GM12864 (cell line): ENCODE results near the gene SLC43A1.

Experiments used
- DNase-seq: peaks from one replicate; pipeline ENCODE4 v3.0.0-alpha.2; 2011; ENCODE audit warnings: low read depth
- H3K4me3 ChIP-seq: 2 replicates; pipeline ENCODE4 v1.5.1; 2011; ENCODE audit warnings: mild to moderate bottlenecking, low read depth, low read length, control low read depth
- CTCF ChIP-seq: IDR thresholded peaks from 2 replicates; pipeline ENCODE4 v1.5.1; 2011; ENCODE audit warnings: low read depth, mild to moderate bottlenecking, moderate library complexity, low read length, control low read depth, inconsistent platforms; ENCODE audit errors: missing control alignments

SLC43A1 gene

GRCh38 chr11:57506522-57506921 lies 9.0 kb downstream of the SLC43A1 start:
- no peak overlapping the region for H3K4me3 ChIP-seq
- TF ChIP-seq CTCF: no peak
- no peak for DNase-seq

- H3K4me3 ChIP-seq: no peak overlapping the region
- DNase-seq: no peak
- TF ChIP-seq CTCF: no peak
These were observed 11.0 kb downstream of the SLC43A1 start for GRCh38 chr11:57504511-57504910.

- H3K4me3 ChIP-seq: no peak overlapping the region
- TF ChIP-seq CTCF: no peak
- no peak for DNase-seq
These were observed 12.6 kb downstream of the SLC43A1 start for GRCh38 chr11:57502870-57503269.

- H3K4me3 ChIP-seq: no peak overlapping the region
- no peak for TF ChIP-seq CTCF
- no peak for DNase-seq
These were observed 13.1 kb downstream of the SLC43A1 start for GRCh38 chr11:57502376-57502775.

GRCh38 chr11:57501953-57502352 lies 13.5 kb downstream of the SLC43A1 start:
- no peak for TF ChIP-seq CTCF
- H3K4me3 ChIP-seq: no peak overlapping the region
- no peak for DNase-seq

- H3K4me3 ChIP-seq: no peak overlapping the region
- no peak for TF ChIP-seq CTCF
- no peak for DNase-seq
These were observed 14.6 kb downstream of the SLC43A1 start for GRCh38 chr11:57500926-57501325.

GRCh38 chr11:57500515-57500914 lies 15.0 kb downstream of the SLC43A1 start:
- no peak for DNase-seq
- no peak overlapping the region for H3K4me3 ChIP-seq
- no peak for TF ChIP-seq CTCF
